Measurements from ENCODE around the gene PLCXD1.
"Not testable (repeated sequence)": the region's sequence is repeated elsewhere in the genome, so short reads cannot be mapped to it uniquely, and the experiment has no call there.

DNA sequence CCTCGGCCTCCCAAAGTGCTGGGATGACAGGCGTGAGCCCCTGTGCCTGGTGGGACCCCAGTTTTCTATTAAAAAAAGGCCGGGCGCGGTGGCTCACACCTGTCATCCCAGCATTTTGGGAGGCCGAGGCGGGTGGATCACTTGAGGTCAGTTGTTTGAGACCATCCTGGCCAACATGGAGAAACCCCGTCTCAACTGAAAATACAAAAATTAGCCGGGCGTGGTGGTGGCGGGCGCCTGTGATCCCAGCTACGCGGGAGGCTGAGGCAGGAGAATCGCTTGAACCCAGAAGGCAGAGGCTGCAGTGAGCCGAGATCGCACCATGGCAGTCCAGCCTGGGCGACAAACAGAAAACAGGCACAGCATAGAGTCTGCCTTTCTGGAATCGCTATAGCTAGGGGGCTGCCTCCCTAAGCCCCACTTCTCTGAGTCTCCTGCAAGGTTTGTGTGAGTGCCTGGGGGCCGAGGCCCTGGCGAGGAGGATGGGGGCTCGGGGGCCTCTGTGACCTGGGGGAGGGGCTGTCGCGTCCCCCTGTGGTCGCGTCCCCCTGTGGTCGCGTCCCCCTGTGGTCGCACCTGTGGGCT is 49.1 kb downstream of the PLCXD1 start:
- TF ChIP-seq, protein P1, sequence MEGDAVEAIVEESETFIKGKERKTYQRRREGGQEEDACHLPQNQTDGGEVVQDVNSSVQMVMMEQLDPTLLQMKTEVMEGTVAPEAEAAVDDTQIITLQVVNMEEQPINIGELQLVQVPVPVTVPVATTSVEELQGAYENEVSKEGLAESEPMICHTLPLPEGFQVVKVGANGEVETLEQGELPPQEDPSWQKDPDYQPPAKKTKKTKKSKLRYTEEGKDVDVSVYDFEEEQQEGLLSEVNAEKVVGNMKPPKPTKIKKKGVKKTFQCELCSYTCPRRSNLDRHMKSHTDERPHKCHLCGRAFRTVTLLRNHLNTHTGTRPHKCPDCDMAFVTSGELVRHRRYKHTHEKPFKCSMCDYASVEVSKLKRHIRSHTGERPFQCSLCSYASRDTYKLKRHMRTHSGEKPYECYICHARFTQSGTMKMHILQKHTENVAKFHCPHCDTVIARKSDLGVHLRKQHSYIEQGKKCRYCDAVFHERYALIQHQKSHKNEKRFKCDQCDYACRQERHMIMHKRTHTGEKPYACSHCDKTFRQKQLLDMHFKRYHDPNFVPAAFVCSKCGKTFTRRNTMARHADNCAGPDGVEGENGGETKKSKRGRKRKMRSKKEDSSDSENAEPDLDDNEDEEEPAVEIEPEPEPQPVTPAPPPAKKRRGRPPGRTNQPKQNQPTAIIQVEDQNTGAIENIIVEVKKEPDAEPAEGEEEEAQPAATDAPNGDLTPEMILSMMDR (IDR thresholded peaks at IDR 0.05 in 8 of 11, conservative IDR thresholded peaks at IDR 0.05 in 3 of 11) = not testable (repeated sequence)
- TF ChIP-seq POLR2A (IDR thresholded peaks at IDR 0.05) = not testable (repeated sequence)

All from spleen (tissue), 7 donors.